SH-SY5Y (cell line): ENCODE measurements around the gene KREMEN2.

Experiments used
- GATA2 ChIP-seq: IDR thresholded peaks from 2 replicates; pipeline ENCODE4 v1.6.1; 2011; ENCODE audit warnings: mild to moderate bottlenecking, low read depth, low read length
- GATA3 ChIP-seq: IDR thresholded peaks from 2 replicates; pipeline ENCODE4 v1.6.1; 2011; ENCODE audit warnings: low read depth, mild to moderate bottlenecking, low read length, moderate library complexity

GRCh38 chr16:2964475-2965336 lies 631 bp downstream of the KREMEN2 start:
- TF ChIP-seq GATA2 (no peak), GATA3 (no peak)
